Measurements from ENCODE around the gene ZCWPW1.
A peak's percentile ranks its signal among the peaks of the same experiment; 100 is the strongest.

The ZCWPW1 gene, protein sequence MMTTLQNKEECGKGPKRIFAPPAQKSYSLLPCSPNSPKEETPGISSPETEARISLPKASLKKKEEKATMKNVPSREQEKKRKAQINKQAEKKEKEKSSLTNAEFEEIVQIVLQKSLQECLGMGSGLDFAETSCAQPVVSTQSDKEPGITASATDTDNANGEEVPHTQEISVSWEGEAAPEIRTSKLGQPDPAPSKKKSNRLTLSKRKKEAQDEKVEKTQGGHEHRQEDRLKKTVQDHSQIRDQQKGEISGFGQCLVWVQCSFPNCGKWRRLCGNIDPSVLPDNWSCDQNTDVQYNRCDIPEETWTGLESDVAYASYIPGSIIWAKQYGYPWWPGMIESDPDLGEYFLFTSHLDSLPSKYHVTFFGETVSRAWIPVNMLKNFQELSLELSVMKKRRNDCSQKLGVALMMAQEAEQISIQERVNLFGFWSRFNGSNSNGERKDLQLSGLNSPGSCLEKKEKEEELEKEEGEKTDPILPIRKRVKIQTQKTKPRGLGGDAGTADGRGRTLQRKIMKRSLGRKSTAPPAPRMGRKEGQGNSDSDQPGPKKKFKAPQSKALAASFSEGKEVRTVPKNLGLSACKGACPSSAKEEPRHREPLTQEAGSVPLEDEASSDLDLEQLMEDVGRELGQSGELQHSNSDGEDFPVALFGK

DNA sequence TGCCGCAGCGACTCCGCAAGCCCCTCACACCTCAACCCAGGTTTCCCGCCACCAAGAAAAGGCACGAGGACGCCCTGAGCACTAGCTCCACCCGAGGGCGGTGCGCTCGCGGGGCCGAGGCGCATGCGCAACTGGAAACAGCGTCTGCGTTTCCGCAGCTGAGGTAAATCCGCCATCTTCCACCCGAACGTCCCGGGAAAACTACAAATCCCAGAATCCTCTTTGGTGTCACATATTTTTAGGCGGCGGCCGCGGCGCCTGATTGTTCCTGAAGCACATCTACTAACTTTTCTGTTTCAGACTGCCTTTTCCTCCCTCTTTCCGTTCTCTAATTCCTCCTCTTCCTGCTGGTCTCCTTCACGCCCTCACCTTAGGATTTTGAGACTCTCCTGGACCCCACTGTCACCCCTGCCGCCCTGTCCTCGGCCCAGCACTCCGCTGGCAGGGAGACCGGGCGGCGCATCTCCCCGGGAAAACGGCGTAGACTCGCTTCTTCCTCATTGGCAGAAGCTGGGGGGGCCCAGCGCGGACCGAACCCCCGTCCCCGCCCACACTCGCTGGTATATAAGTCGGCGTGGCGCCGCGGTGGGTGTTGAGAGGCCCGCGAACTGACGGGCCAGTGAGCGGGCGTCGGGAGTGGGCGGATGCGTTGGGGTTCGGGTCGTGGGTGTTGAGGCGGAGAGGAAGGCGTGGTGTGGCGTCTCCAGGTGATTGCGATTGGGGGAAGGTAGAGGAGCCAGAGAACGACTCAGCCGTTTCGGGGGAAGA, at the start of gene ZCWPW1:
ZCWPW1 (minus strand) TSS at position 505 of the 768 bp plus-strand sequence. CDS start 8,054 bp downstream, outside the sequence.
- TF ChIP-seq, protein P1, sequence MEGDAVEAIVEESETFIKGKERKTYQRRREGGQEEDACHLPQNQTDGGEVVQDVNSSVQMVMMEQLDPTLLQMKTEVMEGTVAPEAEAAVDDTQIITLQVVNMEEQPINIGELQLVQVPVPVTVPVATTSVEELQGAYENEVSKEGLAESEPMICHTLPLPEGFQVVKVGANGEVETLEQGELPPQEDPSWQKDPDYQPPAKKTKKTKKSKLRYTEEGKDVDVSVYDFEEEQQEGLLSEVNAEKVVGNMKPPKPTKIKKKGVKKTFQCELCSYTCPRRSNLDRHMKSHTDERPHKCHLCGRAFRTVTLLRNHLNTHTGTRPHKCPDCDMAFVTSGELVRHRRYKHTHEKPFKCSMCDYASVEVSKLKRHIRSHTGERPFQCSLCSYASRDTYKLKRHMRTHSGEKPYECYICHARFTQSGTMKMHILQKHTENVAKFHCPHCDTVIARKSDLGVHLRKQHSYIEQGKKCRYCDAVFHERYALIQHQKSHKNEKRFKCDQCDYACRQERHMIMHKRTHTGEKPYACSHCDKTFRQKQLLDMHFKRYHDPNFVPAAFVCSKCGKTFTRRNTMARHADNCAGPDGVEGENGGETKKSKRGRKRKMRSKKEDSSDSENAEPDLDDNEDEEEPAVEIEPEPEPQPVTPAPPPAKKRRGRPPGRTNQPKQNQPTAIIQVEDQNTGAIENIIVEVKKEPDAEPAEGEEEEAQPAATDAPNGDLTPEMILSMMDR (IDR thresholded peaks at IDR 0.05): no peak
- peak; percentile 97 for DNase-seq (ENCODE audit: low spot score)
- Histone ChIP-seq H3K27ac (peak within 1 kb of the TSS; percentile 99 to 100), H3K4me3 (peak within 1 kb of the TSS; percentile 80)

DNA sequence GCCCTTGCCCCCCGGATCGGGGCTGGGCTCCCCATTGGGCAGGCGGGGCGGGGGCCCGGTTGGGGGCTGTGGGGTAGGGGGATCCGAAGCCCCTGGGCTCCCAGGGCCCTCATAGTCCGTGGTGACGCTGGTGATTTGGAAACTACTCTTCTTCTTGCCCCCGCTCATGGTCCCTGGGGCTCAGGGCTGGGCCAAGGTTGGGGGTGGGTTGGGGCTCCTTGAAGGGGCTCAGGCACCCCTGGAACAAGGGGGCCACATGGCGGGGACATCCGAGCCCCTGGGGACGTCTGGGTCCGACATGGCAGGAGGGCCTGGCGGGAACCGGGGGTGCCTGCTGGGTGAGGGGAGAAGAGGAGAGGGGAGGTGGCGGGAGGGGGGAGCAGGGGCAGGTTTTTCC, 49.4 kb upstream of the ZCWPW1 start:
- TF ChIP-seq, protein P1 (IDR thresholded peaks at IDR 0.05): no peak
- DNase-seq (ENCODE audit: low spot score): no peak
- peak overlapping the region; percentile 92 to 94 for H3K27ac ChIP-seq
- peak overlapping the region; percentile 96 for H3K4me3 ChIP-seq

DNA sequence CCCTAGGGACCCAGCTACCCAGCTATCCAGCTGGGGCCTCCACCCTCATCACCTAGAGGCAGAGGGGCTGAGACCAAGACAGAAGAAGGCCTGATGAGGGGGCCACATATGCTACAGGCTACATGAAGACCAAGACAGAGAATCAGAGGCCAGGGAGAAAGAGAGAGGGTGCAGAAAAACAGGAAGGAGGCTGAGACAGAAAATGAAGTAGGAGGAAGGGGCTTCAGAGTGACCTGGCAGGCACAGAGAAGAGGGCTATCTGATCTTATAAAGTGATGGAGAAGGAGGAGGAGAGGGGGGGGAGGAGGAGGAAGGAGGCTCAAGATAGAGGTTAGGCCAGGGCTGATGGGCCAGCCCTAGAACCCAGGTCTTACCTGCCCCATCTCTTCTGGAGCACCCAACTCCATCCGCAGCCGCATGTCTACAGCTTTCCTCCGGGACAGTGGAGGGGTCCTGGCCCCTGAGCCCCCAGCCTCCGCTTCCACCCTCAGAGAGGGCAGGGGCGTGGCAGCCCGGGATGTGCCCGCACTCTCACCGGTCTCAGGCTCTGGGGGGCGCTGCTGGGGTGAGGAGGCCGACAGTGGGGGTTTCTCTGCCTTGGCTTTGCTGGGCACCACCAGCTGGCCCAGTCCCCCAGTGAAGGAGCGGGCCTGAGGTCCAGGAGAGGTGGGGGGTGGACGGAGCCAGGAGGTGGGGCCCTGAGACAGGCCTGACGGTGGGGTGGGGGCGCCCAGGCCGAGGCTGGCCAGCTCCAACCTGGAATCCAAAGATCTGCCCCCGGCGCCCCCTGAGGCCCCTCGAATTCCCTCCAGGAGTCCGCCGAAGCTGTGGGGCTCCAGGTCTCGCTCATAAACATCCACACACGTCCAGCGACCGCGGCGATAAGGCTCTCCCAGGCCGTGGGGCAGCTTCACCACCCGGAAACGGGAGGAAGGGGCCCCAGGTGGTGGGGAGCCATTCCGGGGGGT, 48.7 kb upstream of the ZCWPW1 start:
- DNase-seq (ENCODE audit: low spot score): peak; percentile 74
- TF ChIP-seq, protein P1 (IDR thresholded peaks at IDR 0.05): no peak
- Histone ChIP-seq H3K27ac (peak overlapping the region; percentile 92 to 94), H3K4me3 (peak overlapping the region; percentile 96)

DNA sequence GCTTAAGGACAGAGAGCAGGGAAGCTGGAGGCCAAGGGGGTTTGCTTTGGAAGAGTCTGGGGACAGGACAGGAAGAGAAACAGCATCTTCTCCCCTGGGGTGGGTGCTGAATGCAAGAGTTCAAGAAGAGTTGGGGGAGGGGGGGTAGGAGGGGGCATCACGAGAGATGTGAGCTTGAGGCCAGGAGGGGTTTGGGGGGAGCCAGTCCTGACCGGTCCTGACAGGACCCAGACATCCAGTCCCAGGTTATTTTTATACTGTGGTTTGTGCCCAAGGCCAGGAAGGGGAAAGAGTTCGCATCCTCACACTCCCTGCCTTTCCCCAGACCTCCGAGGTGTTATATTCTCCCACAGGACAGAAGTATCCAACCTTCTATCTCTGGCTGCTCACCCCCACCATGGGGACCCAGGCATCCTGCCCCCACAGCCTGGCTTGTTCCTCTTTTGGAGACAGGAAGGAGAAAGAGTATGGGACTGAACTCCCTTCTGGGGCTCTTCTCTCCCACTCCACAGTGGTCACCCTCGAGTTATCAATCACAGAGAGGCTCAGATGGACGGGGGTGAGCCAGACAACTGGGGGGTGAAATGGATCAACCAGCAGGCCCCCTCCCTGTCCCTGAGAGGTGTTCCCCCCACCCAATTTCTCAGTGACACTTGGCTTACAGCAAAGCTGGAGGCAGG, 47.7 kb upstream of the ZCWPW1 start:
- TF ChIP-seq, protein P1 (IDR thresholded peaks at IDR 0.05): no peak
- Histone ChIP-seq H3K4me3 (peak overlapping the region; percentile 96), H3K27ac (peak overlapping the region; percentile 45 to 94)
- no peak for DNase-seq (ENCODE audit: low spot score)

DNA sequence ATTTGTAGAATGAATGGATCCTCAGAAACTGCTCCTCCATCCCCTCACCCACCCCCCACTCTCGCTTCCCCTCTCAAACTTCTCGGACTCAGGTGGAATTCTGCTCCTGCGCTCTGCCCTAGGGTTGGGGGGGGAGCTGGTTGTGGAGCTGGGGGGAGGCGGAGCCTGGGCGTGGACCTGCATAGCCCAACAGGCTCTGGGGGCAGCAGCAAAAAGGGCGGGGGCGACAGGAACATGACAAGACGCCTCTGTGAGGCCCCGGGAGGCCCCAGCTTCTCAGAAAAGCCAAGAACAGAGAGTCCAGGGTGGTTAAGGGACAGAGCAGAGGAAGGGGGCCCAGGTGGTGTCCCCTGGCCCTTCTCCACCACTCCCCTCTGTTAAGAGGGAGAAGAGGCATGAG, 47.0 kb upstream of the ZCWPW1 start:
- DNase-seq (ENCODE audit: low spot score): peak; percentile 71

More for the DNA sequence above, 47.0 kb upstream of the ZCWPW1 start:
- H3K27ac ChIP-seq: peak overlapping the region; percentile 45 to 94
- peak overlapping the region; percentile 96 for H3K4me3 ChIP-seq
- TF ChIP-seq, protein P1 (IDR thresholded peaks at IDR 0.05): no peak
